Uterus (tissue), 2 donors: ENCODE measurements around the gene ZC3HAV1.

Experiments used
- POLR2A ChIP-seq, 2 donors: fragments of 450-650 bp; IDR thresholded peaks; one replicate each; pipeline ENCODE4 v1.6.1; 2016; ENCODE audit warnings: antibody characterized with exemption in 2 of 2, mild to moderate bottlenecking in 1 of 2, moderate library complexity in 1 of 2
- TF ChIP-seq, protein P1 (sequence below), 4 experiments: fragments of 200-600 bp in 2 of 4; fragments of 450-650 bp in 2 of 4; sonication (generic) in 2 of 4; IDR thresholded peaks; one replicate each; pipeline ENCODE4 v1.5.1; 2016 to 2019; ENCODE audit warnings: antibody characterized with exemption in 4 of 4, mild to moderate bottlenecking in 2 of 4, moderate library complexity in 1 of 4

DNA sequence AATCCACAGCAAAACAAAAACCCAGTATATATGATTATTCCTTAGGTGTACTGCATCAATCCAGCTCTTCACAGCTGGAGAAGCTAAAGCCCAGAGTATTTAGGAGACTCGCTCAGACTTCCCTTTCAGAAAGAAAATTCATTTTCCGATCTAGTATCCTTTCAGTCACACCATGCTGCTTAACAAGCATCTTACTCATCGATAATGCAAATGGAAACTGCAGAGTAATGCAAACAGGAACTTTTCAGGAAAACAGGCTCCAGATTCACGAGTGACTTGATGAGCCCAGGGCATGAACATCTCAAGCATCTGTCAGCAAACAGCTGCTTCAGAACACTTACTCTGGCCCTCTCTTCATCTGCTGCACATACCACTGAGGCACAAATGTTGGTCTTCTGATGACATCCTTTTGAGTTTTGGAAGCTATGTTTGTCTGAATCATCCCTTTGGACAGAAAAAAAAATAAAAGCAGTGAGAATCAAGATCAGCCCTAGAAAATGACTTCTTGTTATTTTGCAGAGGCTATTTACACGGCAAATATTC is 48.8 kb downstream of the ZC3HAV1 start:
- TF ChIP-seq POLR2A (IDR thresholded peaks at IDR 0.05), result no peak
- TF ChIP-seq, protein P1, sequence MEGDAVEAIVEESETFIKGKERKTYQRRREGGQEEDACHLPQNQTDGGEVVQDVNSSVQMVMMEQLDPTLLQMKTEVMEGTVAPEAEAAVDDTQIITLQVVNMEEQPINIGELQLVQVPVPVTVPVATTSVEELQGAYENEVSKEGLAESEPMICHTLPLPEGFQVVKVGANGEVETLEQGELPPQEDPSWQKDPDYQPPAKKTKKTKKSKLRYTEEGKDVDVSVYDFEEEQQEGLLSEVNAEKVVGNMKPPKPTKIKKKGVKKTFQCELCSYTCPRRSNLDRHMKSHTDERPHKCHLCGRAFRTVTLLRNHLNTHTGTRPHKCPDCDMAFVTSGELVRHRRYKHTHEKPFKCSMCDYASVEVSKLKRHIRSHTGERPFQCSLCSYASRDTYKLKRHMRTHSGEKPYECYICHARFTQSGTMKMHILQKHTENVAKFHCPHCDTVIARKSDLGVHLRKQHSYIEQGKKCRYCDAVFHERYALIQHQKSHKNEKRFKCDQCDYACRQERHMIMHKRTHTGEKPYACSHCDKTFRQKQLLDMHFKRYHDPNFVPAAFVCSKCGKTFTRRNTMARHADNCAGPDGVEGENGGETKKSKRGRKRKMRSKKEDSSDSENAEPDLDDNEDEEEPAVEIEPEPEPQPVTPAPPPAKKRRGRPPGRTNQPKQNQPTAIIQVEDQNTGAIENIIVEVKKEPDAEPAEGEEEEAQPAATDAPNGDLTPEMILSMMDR (IDR thresholded peaks at IDR 0.05), result no peak
